HG02885 (cell line): ENCODE measurements around the gene IPPK.

Source experiments
- ATAC-seq: cut with Tn5 transposase; IDR thresholded peaks from one replicate; pipeline ENCODE4 v1.9.1; 2021; ENCODE audit warnings: mild to moderate bottlenecking; ENCODE audit not compliant: unreplicated experiment, poor library complexity

Gene IPPK

DNA sequence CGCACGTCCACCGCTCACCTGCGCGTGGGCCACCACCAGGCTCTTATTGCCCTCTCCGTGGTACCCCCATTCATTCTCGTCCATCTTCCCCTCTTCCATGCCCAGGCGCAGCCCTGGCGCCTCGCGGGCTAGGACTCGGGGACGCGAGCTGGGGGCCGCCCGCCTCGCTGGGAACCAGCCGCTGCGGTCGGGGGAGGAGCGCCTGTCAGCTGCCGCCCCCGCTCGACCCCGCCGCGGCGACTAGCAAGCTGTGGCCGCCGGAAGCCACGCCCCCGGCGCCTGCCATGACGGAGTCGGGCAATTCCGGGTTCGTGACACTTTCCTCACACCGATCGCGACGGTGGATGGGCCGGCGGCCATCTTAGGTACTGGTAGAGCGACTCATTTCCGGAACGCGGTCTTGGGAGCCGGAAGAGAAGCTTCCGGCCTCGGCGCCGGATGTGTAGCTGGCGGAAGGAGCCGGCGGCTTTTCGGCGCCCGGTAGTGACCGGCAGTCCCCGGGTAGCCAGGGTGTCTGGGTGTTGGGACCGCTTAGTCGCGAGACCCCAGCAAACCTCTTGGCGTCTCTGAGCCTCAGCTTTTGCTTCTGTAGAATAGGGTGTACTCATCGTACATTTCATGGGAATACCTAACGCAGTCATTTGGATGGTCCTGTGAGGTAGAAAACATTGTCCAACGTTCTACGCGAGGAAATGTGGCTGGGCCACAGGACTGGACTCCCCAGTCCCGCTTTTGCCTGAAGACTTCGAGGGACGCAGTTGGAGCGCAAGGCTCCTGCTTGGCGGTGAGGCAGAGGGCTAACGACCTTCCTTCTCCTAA, at the start of gene IPPK:
Gene IPPK (minus strand): TSS at position 242 of the 819 bp plus-strand sequence. CDS start 143 bp downstream, at position 99.
- ATAC-seq, result peak; percentile 93

DNA sequence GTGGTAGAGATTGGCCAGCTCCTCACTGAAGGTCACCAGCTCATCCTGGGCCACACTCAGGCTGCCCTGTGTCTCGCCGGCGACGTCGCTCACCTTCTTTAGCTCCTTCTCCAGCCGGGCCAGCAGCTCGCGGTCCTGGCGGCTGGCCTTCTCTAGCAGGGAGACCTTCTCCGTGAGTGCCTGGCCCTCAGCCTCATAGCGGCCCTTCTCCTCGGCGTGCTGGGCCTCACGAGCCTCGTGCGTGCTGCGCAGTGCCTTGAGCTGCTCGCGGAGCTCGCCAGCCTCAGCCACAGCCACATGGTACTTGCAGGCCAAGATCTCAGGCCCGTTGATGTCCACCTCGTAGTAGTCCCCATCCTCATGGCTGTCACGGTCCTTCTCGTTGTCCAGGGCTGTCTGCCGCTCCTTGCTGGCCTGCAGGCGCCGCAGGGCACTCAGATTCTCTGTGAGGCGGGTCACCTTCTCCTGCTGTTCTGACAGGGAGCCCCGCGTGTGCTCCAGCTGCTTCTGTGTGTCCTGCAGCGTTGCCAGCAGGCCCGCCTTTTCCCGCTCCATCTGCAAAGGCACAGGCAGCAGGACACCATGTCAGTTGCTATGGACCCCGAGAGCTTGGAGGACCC, 49.2 kb upstream of the IPPK start:
- ATAC-seq, result no peak

DNA sequence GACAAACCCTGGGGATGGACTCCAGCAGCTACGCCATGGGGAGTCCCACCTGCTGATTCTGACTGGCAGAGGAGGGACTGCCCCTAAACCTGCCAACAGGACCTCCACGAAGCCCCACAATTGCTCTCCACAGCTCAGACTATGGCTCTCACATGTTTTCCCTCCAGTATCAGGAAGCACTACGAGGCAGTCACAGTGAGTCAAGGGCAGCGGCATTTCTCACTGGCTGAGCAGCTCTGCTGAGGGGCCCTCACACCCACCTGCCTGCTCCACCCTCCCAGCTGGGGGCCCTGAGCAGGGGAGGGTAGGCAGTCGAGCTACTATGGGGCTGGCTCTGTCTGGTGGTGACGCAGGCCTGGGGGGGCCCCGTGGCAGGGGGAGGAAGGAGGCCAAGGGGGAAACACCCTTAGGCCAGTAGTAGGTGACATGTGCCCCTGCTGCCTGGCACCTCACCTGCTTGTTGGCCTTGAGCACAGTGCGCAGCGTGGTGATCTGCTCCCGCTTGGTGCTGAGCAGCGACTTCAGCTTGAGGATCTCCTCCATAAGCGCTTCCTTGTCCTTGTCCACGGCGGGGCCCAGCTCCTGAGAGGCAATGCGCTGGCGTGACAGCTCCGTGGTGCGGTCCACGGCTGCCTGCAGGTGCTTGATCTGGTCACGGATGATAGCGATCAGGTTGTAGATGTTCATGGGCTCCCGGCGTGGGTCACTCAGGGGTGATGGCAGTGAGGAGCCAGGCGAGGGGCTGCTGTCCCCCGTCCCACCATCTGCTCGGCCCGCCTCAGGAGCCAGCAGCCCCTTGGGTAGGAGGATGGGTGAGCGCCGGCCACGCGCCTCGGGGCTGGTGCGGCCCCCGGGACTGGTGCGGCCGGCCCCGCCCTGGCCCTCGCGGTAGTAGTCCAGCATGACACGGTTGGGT, 48.4 kb upstream of the IPPK start:
- no peak for ATAC-seq

- no peak for ATAC-seq
Measured at GRCh38 chr9:92717201-92718085, 47.5 kb upstream of the IPPK start.

DNA sequence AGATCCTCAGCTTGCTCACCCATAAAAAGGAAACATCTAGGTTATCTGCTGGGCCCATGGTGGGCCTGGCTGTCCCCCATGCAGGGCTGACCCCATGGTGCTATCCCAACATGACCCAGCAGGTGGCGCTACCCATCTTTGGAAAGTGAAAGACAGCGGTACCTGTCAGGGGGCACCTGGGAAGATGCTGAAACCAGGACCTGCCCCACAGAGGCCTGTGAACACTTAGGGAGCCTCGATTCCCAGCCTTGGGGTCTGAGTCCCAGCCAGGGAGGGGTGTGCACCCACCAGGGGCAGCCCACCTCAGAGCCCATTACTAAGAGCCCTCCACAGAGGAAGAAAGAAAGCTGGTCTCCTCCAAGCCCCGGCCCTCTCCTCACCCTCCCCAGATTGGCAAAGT, 46.6 kb upstream of the IPPK start:
- ATAC-seq, result peak; percentile 44

- ATAC-seq, result no peak
Measured at GRCh38 chr9:92715488-92716231, 45.7 kb upstream of the IPPK start.

- no peak for ATAC-seq
Measured at GRCh38 chr9:92714787-92715487, 45.0 kb upstream of the IPPK start.

DNA sequence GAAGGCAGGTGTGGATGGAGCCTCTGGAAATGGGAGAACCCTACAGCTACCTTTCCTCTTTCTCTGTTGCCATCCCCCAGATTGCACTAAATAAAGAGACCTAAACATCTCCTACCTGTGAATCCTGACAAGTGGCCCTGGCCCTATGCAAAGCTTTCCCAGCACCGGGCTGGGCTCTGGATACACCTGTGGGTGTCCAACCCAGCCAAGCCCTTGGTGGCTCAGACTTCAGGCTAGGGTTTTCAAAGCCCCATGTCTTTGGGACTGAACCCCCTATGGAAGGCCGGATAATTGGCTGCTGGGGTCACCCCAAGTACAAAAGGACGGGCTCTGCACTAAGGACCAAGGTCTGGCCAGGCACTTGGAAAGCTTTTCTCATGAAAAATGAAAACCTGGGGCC, 44.1 kb upstream of the IPPK start:
- no peak for ATAC-seq

- no peak for ATAC-seq
Measured at GRCh38 chr9:92713528-92713927, 43.6 kb upstream of the IPPK start.

DNA sequence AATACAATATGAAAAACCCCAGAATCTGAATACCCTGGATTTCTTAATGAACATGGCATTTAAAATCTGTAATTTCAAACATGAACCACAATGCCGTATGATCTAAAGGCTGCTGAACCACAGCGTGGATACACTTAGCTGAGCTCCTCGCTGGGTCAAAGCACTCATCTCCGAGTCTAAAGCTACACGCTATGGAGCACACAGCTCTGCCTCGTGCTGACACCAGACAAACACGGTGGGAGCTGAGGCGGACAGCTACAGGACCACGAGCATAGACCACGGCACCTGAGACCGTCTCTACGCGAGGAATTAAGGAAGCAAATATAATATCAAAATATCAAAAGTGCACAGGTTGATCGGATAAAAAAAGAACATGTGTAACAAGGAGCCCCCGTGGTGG, 42.8 kb upstream of the IPPK start:
- no peak for ATAC-seq

DNA sequence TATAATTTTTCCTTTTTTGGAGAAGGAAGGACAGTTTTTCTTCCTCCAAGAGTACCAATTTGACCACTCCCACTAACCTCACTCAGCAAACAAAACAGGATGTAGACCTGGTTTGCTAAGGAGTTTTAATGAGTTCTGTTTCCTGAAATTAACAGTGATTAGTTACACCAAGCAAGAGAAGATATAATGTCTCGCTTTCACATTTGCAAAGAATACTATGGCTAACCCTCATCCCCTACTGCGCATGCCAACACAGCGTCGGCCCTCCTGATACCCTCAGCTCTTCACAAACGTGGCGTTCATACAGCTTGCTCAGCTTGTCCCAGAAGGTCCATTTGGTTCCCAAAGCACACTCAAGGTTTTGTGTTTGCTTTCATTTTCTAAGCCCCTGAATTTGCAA, 41.9 kb upstream of the IPPK start:
- ATAC-seq, result no peak

- ATAC-seq, result no peak
Measured at GRCh38 chr9:92711146-92711545, 41.2 kb upstream of the IPPK start.

DNA sequence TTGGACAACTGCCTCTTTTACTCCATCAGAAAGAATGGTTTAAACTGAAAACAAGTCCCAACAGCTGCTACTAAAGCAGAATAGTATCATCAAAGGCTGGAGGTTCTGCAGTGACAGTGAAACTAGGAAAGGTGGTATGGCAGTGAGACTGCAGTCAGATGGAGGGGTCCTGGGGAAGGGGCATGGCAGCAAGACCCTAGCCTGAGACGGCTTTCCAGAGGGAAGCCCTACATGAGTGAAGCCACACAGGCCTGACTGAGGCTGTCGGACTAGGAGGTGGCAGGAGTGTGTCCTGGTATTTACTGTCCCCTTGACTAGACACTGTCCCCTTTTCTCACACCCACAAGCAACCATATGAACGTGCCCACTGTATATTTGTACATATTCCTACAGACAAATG, 40.4 kb upstream of the IPPK start:
- ATAC-seq, result no peak

GRCh38 chr9:92709954-92710353, 40.0 kb upstream of the IPPK start:
- ATAC-seq, result no peak

DNA sequence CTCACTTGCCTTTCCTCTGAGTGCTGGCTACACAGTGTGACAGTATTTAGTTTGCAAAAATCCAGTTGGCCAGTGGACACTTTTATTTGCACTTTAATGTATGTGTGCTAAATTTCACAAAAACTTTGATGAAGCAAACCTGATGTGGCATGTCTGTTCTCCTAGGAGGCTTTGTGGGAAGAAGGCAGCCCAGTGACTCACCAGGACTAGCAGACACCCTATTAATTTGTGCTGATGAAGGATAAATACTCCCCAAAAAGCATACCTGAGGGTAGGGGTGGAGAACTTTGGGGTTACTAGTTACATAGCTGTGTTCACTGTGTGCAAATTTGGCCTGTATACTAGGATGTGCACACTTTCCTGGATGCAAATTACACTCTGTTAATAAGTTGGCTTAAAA, 39.3 kb upstream of the IPPK start:
- no peak for ATAC-seq

- no peak for ATAC-seq
Measured at GRCh38 chr9:92707530-92707929, 37.6 kb upstream of the IPPK start.

DNA sequence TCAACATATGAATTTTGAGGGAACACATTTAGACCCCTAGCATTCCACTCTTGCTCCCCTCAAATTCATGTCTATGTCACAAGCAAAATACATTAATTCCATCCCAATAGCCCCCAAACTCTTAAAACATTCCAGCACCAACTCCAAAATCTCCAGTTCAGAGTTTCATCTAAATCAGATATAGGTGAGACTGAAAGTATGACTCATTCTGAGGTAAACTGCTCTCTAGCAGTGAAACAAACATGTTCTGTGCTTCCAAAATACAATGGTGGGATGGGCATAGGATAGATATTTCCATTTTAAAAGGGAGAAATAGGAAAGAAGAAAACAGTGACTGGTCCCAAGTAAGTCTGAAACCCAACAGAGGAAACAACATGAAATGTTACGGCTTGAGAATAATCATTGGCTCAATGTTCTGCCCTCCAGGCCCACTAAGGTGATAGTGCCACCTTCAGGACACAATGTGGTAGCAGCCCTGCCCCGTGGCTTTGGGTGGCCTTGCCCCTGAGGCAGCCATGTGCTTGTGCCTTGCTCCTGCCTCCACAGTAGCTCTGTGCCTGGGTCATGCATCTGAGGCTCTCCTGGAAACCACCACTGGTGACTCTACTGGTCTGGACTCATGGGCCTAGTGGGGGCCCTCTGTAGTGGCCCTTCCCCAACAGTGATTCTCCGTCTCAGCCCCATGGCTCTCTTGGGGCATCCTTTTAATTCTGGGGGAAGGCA, 36.4 kb upstream of the IPPK start:
- peak; percentile 59 for ATAC-seq

- no peak for ATAC-seq
Measured at GRCh38 chr9:92704528-92704927, 34.6 kb upstream of the IPPK start.
